Naive thymus-derived CD8-positive, alpha-beta T cell (primary cell): ENCODE results near the gene PHLPP2. TPM values are rescaled to one million over a fixed set of nuclear protein-coding genes. Genes with fewer than 3 reads are reported as not detected.

ENCODE experiments used
- ATAC-seq, 2 donors: fragments of 150-1000 bp; cut with Tn5 transposase in 1 of 2; sonication (Bioruptor Pico), chemical (Tn5 transposase) in 1 of 2; 1 replicate in 1 of 2; 2 replicates in 1 of 2; pipeline ENCODE4 v1.10.0; 2021; ENCODE audit warnings: mild to moderate bottlenecking in 2 of 2, moderate library complexity in 2 of 2
- POLR2A ChIA-PET: fragments of 350-600 bp; sonication (Branson Sonifier 250); formaldehyde crosslinking; loops from one replicate; lab custom pipeline; 2021; ENCODE audit warnings: antibody characterized with exemption; lab: Charles Lee
- DNase-seq, 10 donors: peaks; one replicate each; pipeline versions ENCODE4 v3.0.0 to v3.0.0-alpha.2; 2020 to 2022
- H3K27ac Mint-ChIP-seq, 10 donors: one replicate each; pipeline ENCODE4 v1.8.0; 2020 to 2022; ENCODE audit warnings: mild to moderate bottlenecking in 10 of 10, mixed read lengths in 10 of 10, moderate library complexity in 4 of 10, inconsistent platforms in 1 of 10
- H3K27me3 Mint-ChIP-seq, 5 donors: one replicate each; pipeline ENCODE4 v1.8.0; 2021 to 2022; ENCODE audit warnings: mixed read lengths in 5 of 5
- H3K36me3 Mint-ChIP-seq, 3 donors: one replicate each; pipeline ENCODE4 v1.8.0; 2020 to 2022; ENCODE audit warnings: mixed read lengths in 3 of 3, mild to moderate bottlenecking in 2 of 3, inconsistent platforms in 1 of 3
- H3K4me1 Mint-ChIP-seq, 4 donors: one replicate each; pipeline ENCODE4 v1.8.0; 2021 to 2022; ENCODE audit warnings: mixed read lengths in 4 of 4
- H3K4me3 Mint-ChIP-seq, 10 donors: one replicate each; pipeline ENCODE4 v1.8.0; 2020 to 2022; ENCODE audit warnings: mild to moderate bottlenecking in 10 of 10, mixed read lengths in 10 of 10, moderate library complexity in 6 of 10, inconsistent platforms in 1 of 10
- H3K9me3 Mint-ChIP-seq, 9 donors: one replicate each; pipeline ENCODE4 v1.8.0; 2020 to 2022; ENCODE audit warnings: mixed read lengths in 9 of 9, mild to moderate bottlenecking in 3 of 9, inconsistent platforms in 1 of 9, moderate library complexity in 1 of 9
- polyA plus RNA-seq, 3 donors: library from polyadenylated mRNA; unstranded; fragments of 300-500 nt; fragmentation: Illumina TruSeq; gene quantifications; one replicate each; pipeline ENCODE4 v1.2.3, GENCODE V29; 2021
- total RNA-seq, 8 experiments: library from RNA in 2 of 8; stranded (reverse) in 2 of 8; gene quantifications; one replicate each; pipeline ENCODE4 v1.2.3 and lab custom pipeline; 2021 to 2026

PHLPP2 gene
- 10 to 100 TPM in 1 of 2 experiments, 1 to 10 TPM in 1; 9.6 to 12.4 TPM for total RNA-seq
- polyA plus RNA-seq, result 1 to 10 TPM in 1 of 3 donors, under 1 TPM in 2; 0.76 to 1.3 (median 0.95) TPM
- total RNA-seq (lab: John Stamatoyannopoulos, UW), result 23.6 to 46.3 (median 40.9) reads per million in 6 experiments

- ATAC-seq, result no peak
- H3K4me3 Mint-ChIP-seq, result peak within 1 kb of the TSS; percentile 74 to 93 (median 87)
- no peaks in the 10 kb centered on the region for H3K9me3 Mint-ChIP-seq
- POLR2A ChIA-PET, result no interaction called here
- no peak for DNase-seq
- H3K27me3 Mint-ChIP-seq, result no peaks in the 10 kb centered on the region
- peak within 1 kb of the TSS in 9 of 10 donors; percentile 32 to 94 (median 86) for H3K27ac Mint-ChIP-seq
- peaks cover 0 to 3% (median 0%) of the 10 kb centered on the region in 3 donors for H3K36me3 Mint-ChIP-seq
- peaks cover 9 to 43% (median 16%) of the 10 kb centered on the region in 4 donors for H3K4me1 Mint-ChIP-seq
Measured at GRCh38 chr16:71724320-71724751, at the start of gene PHLPP2. TSS of gene PHLPP2 (minus strand) at chr16:71724701. CDS start at chr16:71714795, 9,906 bp downstream.

GRCh38 chr16:71771571-71771970 lies 47.1 kb upstream of the PHLPP2 start:
- Mint-ChIP-seq H3K4me3 (no peak overlapping the region), H3K27ac (peak overlapping the region in 1 of 10 donors; percentile 47), H3K9me3 (no peaks in the 10 kb centered on the region), H3K27me3 (no peaks in the 10 kb centered on the region), H3K36me3 (peaks cover 0 to 86% (median 21%) of the 10 kb centered on the region in 3 donors), H3K4me1 (peaks cover 0 to 16% (median 9%) of the 10 kb centered on the region in 4 donors)
- DNase-seq, result no peak
- POLR2A ChIA-PET, result no interaction called here
- no peak for ATAC-seq

GRCh38 chr16:71769222-71769621 lies 44.7 kb upstream of the PHLPP2 start:
- no peaks in the 10 kb centered on the region for H3K27me3 Mint-ChIP-seq
- ATAC-seq (no peak), DNase-seq (no peak)
- peaks cover 0 to 83% (median 21%) of the 10 kb centered on the region in 3 donors for H3K36me3 Mint-ChIP-seq
- H3K9me3 Mint-ChIP-seq, result no peaks in the 10 kb centered on the region
- POLR2A ChIA-PET, result interaction anchor here (0.7 kb wide), 1 partner anchor 118 kb away, joined by 4 read pairs; no protein-coding TSS in a partner anchor
- peaks cover 0 to 14% (median 5%) of the 10 kb centered on the region in 4 donors for H3K4me1 Mint-ChIP-seq
- H3K4me3 Mint-ChIP-seq, result no peak overlapping the region
- peak overlapping the region in 2 of 10 donors; percentile 14 to 56 for H3K27ac Mint-ChIP-seq

- POLR2A ChIA-PET, result interaction anchor here (0.6 kb wide), 1 partner anchor 23 kb away, joined by 4 read pairs; no protein-coding TSS in a partner anchor
- Mint-ChIP-seq H3K36me3 (peaks cover 0 to 85% (median 22%) of the 10 kb centered on the region in 3 donors), H3K4me1 (peaks cover 0 to 14% (median 7%) of the 10 kb centered on the region in 4 donors), H3K27ac (peak overlapping the region in 4 of 10 donors; percentile 15 to 51 (median 27)), H3K27me3 (no peaks in the 10 kb centered on the region), H3K9me3 (no peaks in the 10 kb centered on the region), H3K4me3 (peak overlapping the region in 1 of 10 donors; percentile 28)
- ATAC-seq (no peak), DNase-seq (no peak)
Measured at GRCh38 chr16:71767060-71767900, 42.8 kb upstream of the PHLPP2 start.

GRCh38 chr16:71762186-71762585 lies 37.7 kb upstream of the PHLPP2 start:
- POLR2A ChIA-PET, result no interaction called here
- Mint-ChIP-seq H3K27me3 (no peaks in the 10 kb centered on the region), H3K36me3 (peaks cover 0 to 87% (median 8%) of the 10 kb centered on the region in 3 donors), H3K4me3 (no peak overlapping the region), H3K9me3 (no peaks in the 10 kb centered on the region), H3K27ac (no peak overlapping the region), H3K4me1 (peaks cover 0 to 7% (median 4%) of the 10 kb centered on the region in 4 donors)
- no peak for ATAC-seq
- no peak for DNase-seq

- Mint-ChIP-seq H3K27ac (peak overlapping the region in 1 of 10 donors; percentile 23), H3K4me1 (peaks cover 0 to 4% (median 0%) of the 10 kb centered on the region in 4 donors), H3K9me3 (no peaks in the 10 kb centered on the region), H3K36me3 (peaks cover 0 to 87% (median 15%) of the 10 kb centered on the region in 3 donors), H3K27me3 (no peaks in the 10 kb centered on the region), H3K4me3 (no peak overlapping the region)
- POLR2A ChIA-PET, result no interaction called here
- DNase-seq (no peak), ATAC-seq (no peak)
Measured at GRCh38 chr16:71761097-71761496, 36.6 kb upstream of the PHLPP2 start.

- H3K4me1 Mint-ChIP-seq, result peaks cover 0 to 4% (median 0%) of the 10 kb centered on the region in 4 donors
- peaks cover 0 to 94% (median 20%) of the 10 kb centered on the region in 3 donors for H3K36me3 Mint-ChIP-seq
- H3K27me3 Mint-ChIP-seq, result no peaks in the 10 kb centered on the region
- POLR2A ChIA-PET, result no interaction called here
- peak overlapping the region in 2 of 10 donors; percentile 14 to 18 for H3K27ac Mint-ChIP-seq
- ATAC-seq, result no peak
- H3K4me3 Mint-ChIP-seq, result no peak overlapping the region
- H3K9me3 Mint-ChIP-seq, result no peaks in the 10 kb centered on the region
- DNase-seq, result no peak
Measured at GRCh38 chr16:71758293-71758760, 33.8 kb upstream of the PHLPP2 start.

GRCh38 chr16:71754652-71755051 lies 30.2 kb upstream of the PHLPP2 start:
- Mint-ChIP-seq H3K4me3 (no peak overlapping the region), H3K27ac (peak overlapping the region in 2 of 10 donors; percentile 46 to 81), H3K36me3 (peaks cover 4 to 88% (median 22%) of the 10 kb centered on the region in 3 donors), H3K4me1 (peaks cover 0 to 3% (median 0%) of the 10 kb centered on the region in 4 donors), H3K27me3 (no peaks in the 10 kb centered on the region), H3K9me3 (no peaks in the 10 kb centered on the region)
- no peak for ATAC-seq
- no peak for DNase-seq
- POLR2A ChIA-PET, result no interaction called here

GRCh38 chr16:71754108-71754507 lies 29.6 kb upstream of the PHLPP2 start:
- Mint-ChIP-seq H3K4me1 (peaks cover 0 to 4% (median 0%) of the 10 kb centered on the region in 4 donors), H3K27me3 (no peaks in the 10 kb centered on the region), H3K4me3 (no peak overlapping the region), H3K27ac (peak overlapping the region in 5 of 10 donors; percentile 5 to 81 (median 49)), H3K36me3 (peaks cover 4 to 88% (median 22%) of the 10 kb centered on the region in 3 donors), H3K9me3 (no peaks in the 10 kb centered on the region)
- DNase-seq (no peak), ATAC-seq (no peak)
- POLR2A ChIA-PET, result no interaction called here

- Mint-ChIP-seq H3K4me3 (no peak overlapping the region), H3K27ac (peak overlapping the region in 4 of 10 donors; percentile 11 to 84 (median 49)), H3K27me3 (no peaks in the 10 kb centered on the region), H3K36me3 (peaks cover 4 to 83% (median 21%) of the 10 kb centered on the region in 3 donors), H3K9me3 (no peaks in the 10 kb centered on the region), H3K4me1 (peaks cover 0 to 3% (median 1%) of the 10 kb centered on the region in 4 donors)
- no peak for ATAC-seq
- POLR2A ChIA-PET, result no interaction called here
- no peak for DNase-seq
Measured at GRCh38 chr16:71748226-71748625, 23.7 kb upstream of the PHLPP2 start.

GRCh38 chr16:71746442-71747046 lies 22.0 kb upstream of the PHLPP2 start:
- Mint-ChIP-seq H3K27me3 (no peaks in the 10 kb centered on the region), H3K36me3 (peaks cover 4 to 84% (median 23%) of the 10 kb centered on the region in 3 donors), H3K9me3 (no peaks in the 10 kb centered on the region), H3K4me1 (peaks cover 0 to 3% (median 1%) of the 10 kb centered on the region in 4 donors), H3K4me3 (no peak overlapping the region), H3K27ac (peak overlapping the region in 5 of 10 donors; percentile 6 to 80 (median 35))
- ATAC-seq (peak; percentile 62 to 73), DNase-seq (peak in 7 of 10 donors; percentile 5 to 56 (median 24))
- POLR2A ChIA-PET, result no interaction called here

- no peak overlapping the region for H3K4me3 Mint-ChIP-seq
- H3K9me3 Mint-ChIP-seq, result no peaks in the 10 kb centered on the region
- peaks cover 0 to 90% (median 25%) of the 10 kb centered on the region in 3 donors for H3K36me3 Mint-ChIP-seq
- POLR2A ChIA-PET, result interaction anchor here (0.7 kb wide), 1 partner anchor 14 kb away, joined by 4 read pairs; no protein-coding TSS in a partner anchor
- no peaks in the 10 kb centered on the region for H3K27me3 Mint-ChIP-seq
- no peak for ATAC-seq
- no peak for DNase-seq
- H3K27ac Mint-ChIP-seq, result peak overlapping the region in 2 of 10 donors; percentile 22 to 70
- H3K4me1 Mint-ChIP-seq, result no peaks in the 10 kb centered on the region
Measured at GRCh38 chr16:71738855-71739254, 14.4 kb upstream of the PHLPP2 start.
